Gastroesophageal sphincter (tissue), 3 donors: ENCODE results near the gene CDH23.

ENCODE experiments used
- EP300 ChIP-seq: sonication (generic); formaldehyde crosslinking; IDR thresholded peaks from one replicate; pipeline ENCODE4 v1.6.1; 2017; ENCODE audit warnings: antibody characterized with exemption, mild to moderate bottlenecking
- POLR2A ChIP-seq, 2 donors: fragments of 450-650 bp; IDR thresholded peaks; one replicate each; pipeline ENCODE4 v1.6.1; 2017; ENCODE audit warnings: antibody characterized with exemption in 2 of 2, mild to moderate bottlenecking in 2 of 2, moderate library complexity in 1 of 2
- POLR2AphosphoS5 ChIP-seq: sonication (generic); formaldehyde crosslinking; IDR thresholded peaks from one replicate; pipeline ENCODE4 v1.6.1; 2017; ENCODE audit warnings: antibody characterized with exemption
- TF ChIP-seq, protein P1 (sequence below), 4 experiments: fragments of 200-600 bp in 2 of 4; fragments of 450-650 bp in 2 of 4; sonication (generic) in 1 of 4; IDR thresholded peaks; one replicate each; pipeline ENCODE4 v1.5.1; 2017 to 2019; ENCODE audit warnings: antibody characterized with exemption in 4 of 4, mild to moderate bottlenecking in 2 of 4, moderate library complexity in 2 of 4

DNA sequence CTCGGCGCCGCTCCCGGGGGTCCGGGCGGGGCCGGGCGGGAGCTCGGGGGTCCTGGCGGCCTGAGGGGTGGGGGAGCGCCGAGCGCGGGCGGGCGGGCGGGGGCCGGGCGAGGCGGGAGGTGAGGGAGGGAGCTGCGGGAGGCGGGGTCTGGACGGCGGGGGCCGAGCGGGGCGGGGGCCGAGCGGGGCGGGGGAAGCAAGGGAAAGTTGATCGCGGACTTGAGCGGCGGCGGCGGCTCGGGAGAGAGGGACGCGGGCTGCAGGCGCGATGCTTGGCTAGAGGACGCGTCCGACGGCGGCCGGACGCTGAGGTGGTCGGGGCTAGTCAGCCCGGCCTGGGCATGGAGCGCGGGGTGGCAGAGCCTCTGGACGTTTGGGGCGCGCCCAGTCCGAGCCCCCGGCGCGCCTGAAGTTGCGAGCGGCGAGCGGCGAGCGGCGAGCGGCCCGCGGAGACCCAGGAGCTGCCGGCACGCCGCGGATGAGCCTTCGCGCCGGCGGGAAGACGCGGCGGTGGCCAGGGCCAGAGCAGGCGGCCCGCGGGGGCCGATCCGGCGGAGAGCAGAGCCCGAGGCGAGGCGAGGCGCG is at the start of gene CDH23:
- TF ChIP-seq POLR2AphosphoS5 (no peak), POLR2A (IDR thresholded peaks at IDR 0.05) (no peak), EP300 (no peak)
- TF ChIP-seq, protein P1, sequence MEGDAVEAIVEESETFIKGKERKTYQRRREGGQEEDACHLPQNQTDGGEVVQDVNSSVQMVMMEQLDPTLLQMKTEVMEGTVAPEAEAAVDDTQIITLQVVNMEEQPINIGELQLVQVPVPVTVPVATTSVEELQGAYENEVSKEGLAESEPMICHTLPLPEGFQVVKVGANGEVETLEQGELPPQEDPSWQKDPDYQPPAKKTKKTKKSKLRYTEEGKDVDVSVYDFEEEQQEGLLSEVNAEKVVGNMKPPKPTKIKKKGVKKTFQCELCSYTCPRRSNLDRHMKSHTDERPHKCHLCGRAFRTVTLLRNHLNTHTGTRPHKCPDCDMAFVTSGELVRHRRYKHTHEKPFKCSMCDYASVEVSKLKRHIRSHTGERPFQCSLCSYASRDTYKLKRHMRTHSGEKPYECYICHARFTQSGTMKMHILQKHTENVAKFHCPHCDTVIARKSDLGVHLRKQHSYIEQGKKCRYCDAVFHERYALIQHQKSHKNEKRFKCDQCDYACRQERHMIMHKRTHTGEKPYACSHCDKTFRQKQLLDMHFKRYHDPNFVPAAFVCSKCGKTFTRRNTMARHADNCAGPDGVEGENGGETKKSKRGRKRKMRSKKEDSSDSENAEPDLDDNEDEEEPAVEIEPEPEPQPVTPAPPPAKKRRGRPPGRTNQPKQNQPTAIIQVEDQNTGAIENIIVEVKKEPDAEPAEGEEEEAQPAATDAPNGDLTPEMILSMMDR (IDR thresholded peaks at IDR 0.05): peak in 1 of 4 experiments; percentile 7
